Endothelial cell of umbilical vein (primary cell): ENCODE data around the gene LAMB4. TPM values are rescaled to one million over a fixed set of nuclear protein-coding genes. Genes with fewer than 3 reads are reported as not detected.

ENCODE experiments used
- BruUV-seq: library from RNA; stranded (reverse); fragments of 400-500 nt; replicated peaks from 2 replicates; lab custom pipeline; 2021; lab: Mats Ljungman, UMichigan
- CTCF ChIA-PET: fragments of 300-600, 350-600 bp; sonication (Branson Sonifier 250); formaldehyde crosslinking; loops from one replicate; lab custom pipeline; 2021; ENCODE audit warnings: antibody characterized with exemption, inconsistent platforms; lab: Charles Lee
- POLR2A ChIA-PET: fragments of 300-600, 350-600 bp; sonication (Branson Sonifier 250); formaldehyde crosslinking; loops from one replicate; lab custom pipeline; 2021; ENCODE audit warnings: antibody characterized with exemption, inconsistent platforms; lab: Charles Lee
- DNase-seq: peaks from one replicate; pipeline ENCODE4 v3.0.0-alpha.2; 2011; ENCODE audit warnings: low read depth, low spot score
- FAIRE-seq: peaks from 2 replicates; lab custom pipeline; 2011; peaks lifted over from hg19 to GRCh38; lab: Jason Lieb, UNC
- H2AFZ ChIP-seq: 2 replicates; pipeline ENCODE4 v1.6.0; 2012; ENCODE audit warnings: low read depth, low read length, control low read depth, inconsistent platforms
- H3K27ac ChIP-seq: 2 replicates; pipeline ENCODE4 v1.5.1; 2011; ENCODE audit warnings: low read depth, mild to moderate bottlenecking, control low read depth, low read length, moderate library complexity; ENCODE audit not compliant: insufficient read depth
- H3K27me3 ChIP-seq, 2 experiments: 2 replicates each; pipeline versions ENCODE4 v1.6.0 to v1.6.1; 2011; ENCODE audit warnings: low read length in 2 of 2, mixed read lengths in 1 of 2; ENCODE audit not compliant: control insufficient read depth in 2 of 2, insufficient read depth in 2 of 2
- H3K36me3 ChIP-seq, 2 experiments: 2 replicates in 1 of 2; 3 replicates in 1 of 2; pipeline ENCODE4 v1.5.1; 2011; ENCODE audit warnings: low read length in 2 of 2, mild to moderate bottlenecking in 1 of 2, moderate library complexity in 1 of 2; ENCODE audit not compliant: control insufficient read depth in 2 of 2, insufficient read depth in 2 of 2; ENCODE audit errors: extremely low read depth in 1 of 2
- H3K4me1 ChIP-seq: 3 replicates; pipeline ENCODE4 v1.5.1; 2011; ENCODE audit warnings: mild to moderate bottlenecking, low read length; ENCODE audit not compliant: control insufficient read depth, insufficient read depth; ENCODE audit errors: extremely low read depth
- H3K4me2 ChIP-seq: 2 replicates; pipeline ENCODE4 v1.6.1; 2011; ENCODE audit warnings: low read length, control low read depth, mixed read lengths; ENCODE audit not compliant: insufficient read depth
- H3K4me3 ChIP-seq, 3 experiments: fragments of 200-600 bp in 1 of 3; sonication (generic), shearing (Covaris generic) in 1 of 3; replicated peaks in 1 of 3; 2 replicates each; pipeline ENCODE4 v1.5.1; 2011 to 2016; ENCODE audit warnings: control low read depth in 3 of 3, low read length in 3 of 3, mild to moderate bottlenecking in 2 of 3, inconsistent platforms in 1 of 3, low read depth in 1 of 3, moderate library complexity in 1 of 3; ENCODE audit not compliant: insufficient read depth in 1 of 3
- H3K79me2 ChIP-seq: 2 replicates; pipeline ENCODE4 v1.6.0; 2012; ENCODE audit warnings: low read length, inconsistent platforms; ENCODE audit not compliant: control insufficient read depth, insufficient read depth
- H3K9ac ChIP-seq: replicated peaks from 2 replicates; pipeline ENCODE3; 2011; ENCODE audit warnings: low read length, control low read depth; ENCODE audit not compliant: insufficient read depth; ENCODE audit errors: extremely low read depth
- H3K9me1 ChIP-seq: replicated peaks from 3 replicates; pipeline ENCODE4 v1.6.0; 2011; ENCODE audit warnings: mild to moderate bottlenecking, low read length; ENCODE audit not compliant: control insufficient read depth, insufficient read depth; ENCODE audit errors: extremely low read depth
- H3K9me3 ChIP-seq: replicated peaks from 2 replicates; pipeline ENCODE4 v1.5.1; 2012; ENCODE audit warnings: low read length, inconsistent platforms; ENCODE audit not compliant: control insufficient read depth, insufficient read depth
- H4K20me1 ChIP-seq: replicated peaks from 2 replicates; pipeline ENCODE3; 2011; ENCODE audit warnings: mild to moderate bottlenecking, low read length; ENCODE audit not compliant: control insufficient read depth, insufficient read depth; ENCODE audit errors: extremely low read depth
- EZH2 ChIP-seq: IDR thresholded peaks from 2 replicates; pipeline ENCODE4 v1.6.1; 2012; ENCODE audit warnings: borderline replicate concordance, low read depth, mild to moderate bottlenecking, moderate library complexity, low read length, inconsistent platforms; ENCODE audit not compliant: severe bottlenecking
- FOS ChIP-seq: IDR thresholded peaks from 2 replicates; pipeline ENCODE4 v1.6.1; 2011; ENCODE audit warnings: mild to moderate bottlenecking, low read length, moderate library complexity, borderline replicate concordance; ENCODE audit not compliant: insufficient read depth
- GATA2 ChIP-seq: IDR thresholded peaks from 2 replicates; pipeline ENCODE4 v1.7.0; 2011; ENCODE audit warnings: low read depth, mild to moderate bottlenecking, moderate library complexity, mixed read lengths, low read length; ENCODE audit not compliant: insufficient read length, insufficient read depth
- JUN ChIP-seq: IDR thresholded peaks from 2 replicates; pipeline ENCODE4 v1.6.1; 2011; ENCODE audit warnings: borderline replicate concordance, low read depth; ENCODE audit not compliant: insufficient read length, insufficient read depth
- MYC ChIP-seq: IDR thresholded peaks from one replicate; pipeline ENCODE4 v1.6.1; 2011; ENCODE audit warnings: mild to moderate bottlenecking, low read depth, low read length
- POLR2A ChIP-seq: IDR thresholded peaks from 2 replicates; pipeline ENCODE4 v1.6.1; 2012; ENCODE audit warnings: low read depth, mild to moderate bottlenecking, control low read depth, low read length
- POLR2AphosphoS5 ChIP-seq: IDR thresholded peaks from 2 replicates; pipeline ENCODE4 v1.6.1; 2012; ENCODE audit warnings: low read depth, mild to moderate bottlenecking, control low read depth, low read length, moderate library complexity; ENCODE audit not compliant: insufficient read depth
- dilution Hi-C: fragments of 300-500 bp; cut with MboI; formaldehyde crosslinking; loops from one replicate; pipeline ENCODE4 v1.15.0; 2019; ENCODE audit warnings: low sequenced_read_pairs; ENCODE audit not compliant: extremely low pct_ligation_motif_present
- intact Hi-C: fragments of 100-400 bp; cut with micrococcal nuclease; formaldehyde crosslinking; loops from one replicate; pipeline ENCODE4 v1.10.0; 2022
- polyA plus RNA-seq, 4 experiments: library from polyadenylated mRNA; depleted of rRNA in 3 of 4; stranded (reverse) in 3 of 4; unstranded in 1 of 4; fragments of >200 nt; gene quantifications; 2 replicates each; pipeline versions ENCODE4 v1.2.1 to v1.2.3, GENCODE V29; 2011 to 2012; ENCODE audit warnings: missing spikeins in 1 of 4
- total RNA-seq: library from RNA; stranded (reverse); gene quantifications from 2 replicates; pipeline ENCODE4 v1.2.3, GENCODE V29; 2021
- TF ChIP-seq, protein P1 (sequence below): IDR thresholded peaks from 2 replicates; pipeline ENCODE4 v1.6.1; 2011; ENCODE audit not compliant: insufficient read depth, insufficient read length
- TF ChIP-seq, protein P2 (sequence below), 2 donors: IDR thresholded peaks; 1 replicate in 1 of 2; 2 replicates in 1 of 2; pipeline ENCODE4 v1.5.1; 2011; ENCODE audit warnings: low read length in 2 of 2, mild to moderate bottlenecking in 2 of 2, moderate library complexity in 2 of 2, control low read depth in 1 of 2, inconsistent platforms in 1 of 2, low read depth in 1 of 2; ENCODE audit not compliant: insufficient read depth in 1 of 2; ENCODE audit errors: extremely low read depth in 1 of 2

Gene LAMB4
- total and polyA plus RNA-seq, 2 donors (not counting 3 experiments of a cell fraction or from before 2014, with no cell fraction given), result 0.15 to 0.20 TPM

DNA sequence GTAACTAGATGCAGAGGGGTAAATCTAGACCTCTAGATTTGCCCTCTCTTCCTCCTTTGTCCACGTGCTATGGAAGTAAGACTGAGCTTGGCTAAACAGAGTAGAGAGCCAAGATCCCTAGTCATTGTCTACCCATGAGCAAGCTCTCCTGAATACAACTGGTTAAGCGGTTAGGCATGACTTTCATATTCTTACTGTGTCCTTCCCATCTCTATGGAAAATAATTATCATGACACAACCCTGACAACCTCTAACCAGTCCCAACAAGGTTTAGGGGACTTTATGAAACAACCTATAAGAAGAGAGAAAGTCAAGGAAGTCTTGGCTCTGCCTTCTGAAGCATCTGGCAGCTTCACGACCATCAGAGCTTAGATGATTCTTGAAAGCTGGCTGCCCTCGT lies 7.8 kb upstream of the LAMB4 start:
- POLR2A ChIA-PET, result no interaction called here
- TF ChIP-seq, protein P1, sequence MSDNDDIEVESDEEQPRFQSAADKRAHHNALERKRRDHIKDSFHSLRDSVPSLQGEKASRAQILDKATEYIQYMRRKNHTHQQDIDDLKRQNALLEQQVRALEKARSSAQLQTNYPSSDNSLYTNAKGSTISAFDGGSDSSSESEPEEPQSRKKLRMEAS, result no peak
- TF ChIP-seq POLR2A (no peak), POLR2AphosphoS5 (no peak), FOS (no peak), MYC (no peak), JUN (no peak), GATA2 (no peak), EZH2 (no peak)
- TF ChIP-seq, protein P2, sequence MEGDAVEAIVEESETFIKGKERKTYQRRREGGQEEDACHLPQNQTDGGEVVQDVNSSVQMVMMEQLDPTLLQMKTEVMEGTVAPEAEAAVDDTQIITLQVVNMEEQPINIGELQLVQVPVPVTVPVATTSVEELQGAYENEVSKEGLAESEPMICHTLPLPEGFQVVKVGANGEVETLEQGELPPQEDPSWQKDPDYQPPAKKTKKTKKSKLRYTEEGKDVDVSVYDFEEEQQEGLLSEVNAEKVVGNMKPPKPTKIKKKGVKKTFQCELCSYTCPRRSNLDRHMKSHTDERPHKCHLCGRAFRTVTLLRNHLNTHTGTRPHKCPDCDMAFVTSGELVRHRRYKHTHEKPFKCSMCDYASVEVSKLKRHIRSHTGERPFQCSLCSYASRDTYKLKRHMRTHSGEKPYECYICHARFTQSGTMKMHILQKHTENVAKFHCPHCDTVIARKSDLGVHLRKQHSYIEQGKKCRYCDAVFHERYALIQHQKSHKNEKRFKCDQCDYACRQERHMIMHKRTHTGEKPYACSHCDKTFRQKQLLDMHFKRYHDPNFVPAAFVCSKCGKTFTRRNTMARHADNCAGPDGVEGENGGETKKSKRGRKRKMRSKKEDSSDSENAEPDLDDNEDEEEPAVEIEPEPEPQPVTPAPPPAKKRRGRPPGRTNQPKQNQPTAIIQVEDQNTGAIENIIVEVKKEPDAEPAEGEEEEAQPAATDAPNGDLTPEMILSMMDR (IDR thresholded peaks at IDR 0.05; ENCODE audit: extremely low read depth in 1 of 2, insufficient read depth in 1 of 2, low read depth in 1 of 2, low read length in 2 of 2), result no peak

More for the DNA sequence above, 7.8 kb upstream of the LAMB4 start:
- CTCF ChIA-PET, result interaction anchor here (0.8 to 1.0 kb wide), 2 partner anchors 8 to 16 kb away, joined by 3 read pairs; no protein-coding TSS in a partner anchor
- DNase-seq (no peak), FAIRE-seq (no peak)
- Histone ChIP-seq H3K27me3 (no peaks in the 10 kb centered on the region), H2AFZ (no peak overlapping the region), H3K36me3 (no peaks in the 10 kb centered on the region), H3K4me1 (no peaks in the 10 kb centered on the region), H3K4me3 (no peak overlapping the region), H3K9me1 (no peaks in the 10 kb centered on the region), H3K4me2 (no peak overlapping the region), H3K9ac (no peak overlapping the region), H3K79me2 (no peaks in the 10 kb centered on the region), H3K27ac (no peak overlapping the region), H4K20me1 (no peaks in the 10 kb centered on the region), H3K9me3 (no peaks in the 10 kb centered on the region)
- intact Hi-C loops (no loop called here), dilution Hi-C loops (no loop called here)
- BruUV-seq, result no TSS peak
